ENCODE results near the gene MBL2.

The MBL2 gene

DNA sequence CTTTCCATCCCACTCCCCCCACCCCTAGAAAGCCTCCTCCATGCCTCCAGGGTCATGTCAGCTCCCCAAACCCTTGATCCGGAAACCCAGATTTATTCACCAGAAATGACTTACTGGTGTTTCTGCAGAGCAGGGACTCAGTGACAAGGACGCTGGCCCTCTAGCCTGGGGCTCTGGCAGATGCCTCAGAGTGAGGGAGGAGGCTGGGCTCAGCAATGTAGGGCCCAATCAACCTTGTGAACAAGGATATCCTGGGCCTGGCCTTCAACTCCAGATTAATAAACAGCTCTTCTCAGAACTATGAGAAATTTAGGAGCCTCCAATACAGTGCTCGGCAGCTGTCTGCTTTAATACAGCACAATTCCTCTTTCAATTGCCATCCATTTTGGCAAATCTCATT lies at the start of gene MBL2:
Gene MBL2, minus strand, starts transcription at position 162 of the 400 bp plus-strand sequence. CDS start 1,149 bp downstream, outside the sequence.
- no peak for DNase-seq (ENCODE audit: low read depth)

DNA sequence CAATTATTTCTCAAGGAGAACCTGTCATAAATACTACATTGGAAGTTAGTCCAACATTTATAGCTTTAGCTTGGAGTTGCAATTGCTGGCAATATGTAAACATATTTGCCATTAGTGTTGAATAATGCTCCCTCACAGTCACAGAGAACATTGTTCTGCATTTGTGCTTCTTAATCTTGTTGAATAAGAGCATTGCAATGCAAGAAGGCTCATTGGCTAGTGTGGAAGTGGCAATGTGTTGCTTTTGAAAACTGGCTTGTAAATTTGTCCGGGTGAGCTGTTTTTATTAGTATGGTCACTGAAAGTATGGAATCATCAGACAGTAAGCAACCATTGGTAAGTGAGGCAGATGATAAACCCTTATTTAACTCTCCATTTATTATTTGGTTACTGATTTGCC lies 47.7 kb upstream of the MBL2 start:
- DNase-seq (ENCODE audit: low read depth): no peak

GRCh38 chr10:52818019-52818418 lies 45.4 kb upstream of the MBL2 start:
- DNase-seq (ENCODE audit: low read depth): no peak

DNA sequence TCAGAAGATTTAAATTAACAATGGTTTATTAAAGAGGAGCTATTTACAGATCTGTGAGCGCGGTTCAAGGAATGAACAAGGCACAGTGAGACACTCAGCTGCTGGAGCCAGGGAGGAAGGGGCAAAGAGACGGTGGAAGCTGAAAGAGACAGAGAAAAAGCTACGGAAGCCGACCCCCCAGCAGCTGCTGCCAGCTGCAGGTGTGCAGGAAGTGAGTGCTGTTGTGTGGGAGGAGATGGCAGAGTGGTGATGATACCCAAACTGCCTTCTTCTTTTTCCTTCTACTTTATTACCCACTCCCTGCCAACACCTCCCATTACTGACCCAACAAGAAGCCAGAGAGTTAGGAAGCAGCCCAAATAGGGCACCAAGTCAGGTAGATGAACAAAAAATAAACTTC lies 41.9 kb upstream of the MBL2 start:
- DNase-seq (ENCODE audit: low read depth): no peak

DNA sequence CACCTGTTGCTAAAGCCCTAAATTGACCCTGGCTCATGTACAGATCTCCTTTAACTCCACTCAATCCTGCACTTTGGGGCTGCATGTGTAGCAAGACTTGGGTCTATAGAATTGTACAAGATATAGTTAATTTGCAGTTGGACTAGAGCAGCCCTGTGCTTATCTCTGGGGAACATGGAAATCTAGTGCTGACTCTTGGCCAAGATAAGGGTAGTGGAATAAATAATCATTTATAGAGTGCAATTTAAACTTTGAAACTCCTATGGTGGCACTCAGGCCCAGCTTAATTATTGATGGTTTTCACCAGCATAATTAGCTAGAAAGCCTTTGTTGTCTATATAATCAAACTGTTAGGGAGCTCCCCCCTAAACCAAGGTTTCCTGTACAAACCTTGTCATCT lies 39.2 kb upstream of the MBL2 start:
- no peak for DNase-seq (ENCODE audit: low read depth)

GRCh38 chr10:52810761-52811160 lies 38.2 kb upstream of the MBL2 start:
- DNase-seq (ENCODE audit: low read depth): no peak

DNA sequence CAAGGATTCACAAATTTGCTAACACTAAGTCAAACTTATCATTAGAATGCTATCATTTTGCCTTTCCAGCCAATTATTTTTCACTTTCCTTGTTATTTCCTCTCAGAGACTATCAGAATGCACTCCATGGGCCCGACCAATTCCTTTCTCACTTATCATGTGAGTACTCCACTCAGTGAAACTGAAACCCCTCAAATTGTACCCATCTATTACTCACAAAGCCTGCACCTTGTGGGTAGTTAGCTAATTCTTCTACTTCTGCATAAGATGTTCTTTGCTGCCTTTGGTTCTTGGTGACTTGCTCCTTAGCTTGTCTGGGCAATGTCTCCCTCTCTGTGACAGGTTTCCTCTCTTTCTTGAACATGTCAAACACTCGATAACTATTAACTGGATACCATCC lies 35.2 kb upstream of the MBL2 start:
- DNase-seq (ENCODE audit: low read depth): no peak

GRCh38 chr10:52805414-52806285 lies 33.1 kb upstream of the MBL2 start:
- DNase-seq (ENCODE audit: low read depth): no peak

- DNase-seq (ENCODE audit: low read depth): no peak
These were observed 29.4 kb upstream of the MBL2 start for GRCh38 chr10:52801947-52802346.

GRCh38 chr10:52786098-52786497 lies 13.5 kb upstream of the MBL2 start:
- no peak for DNase-seq (ENCODE audit: low read depth)

DNA sequence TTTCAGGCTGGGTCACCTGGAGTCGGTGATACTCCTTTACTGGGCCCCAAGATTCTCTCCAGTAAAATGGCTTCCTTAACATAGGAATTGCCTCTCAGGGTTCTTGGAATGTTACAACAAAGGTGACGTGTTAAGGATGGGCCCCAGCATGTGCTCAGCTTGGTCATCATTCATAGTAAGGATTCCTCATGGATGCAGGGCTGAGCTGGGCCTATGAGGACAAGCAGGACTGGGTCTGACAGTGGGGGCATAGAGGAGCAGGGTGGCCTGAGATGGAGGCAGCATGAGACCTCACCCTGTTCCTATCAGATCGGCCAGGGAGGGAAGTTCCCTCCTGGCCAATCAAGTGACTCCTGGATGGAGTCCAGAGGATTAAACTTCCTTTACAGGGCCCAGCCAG lies 12.8 kb upstream of the MBL2 start:
- DNase-seq (ENCODE audit: low read depth): no peak

GRCh38 chr10:52783726-52784125 lies 11.1 kb upstream of the MBL2 start:
- no peak for DNase-seq (ENCODE audit: low read depth)

- DNase-seq (ENCODE audit: low read depth): no peak
These were observed 10.0 kb upstream of the MBL2 start for GRCh38 chr10:52782554-52782953.

DNA sequence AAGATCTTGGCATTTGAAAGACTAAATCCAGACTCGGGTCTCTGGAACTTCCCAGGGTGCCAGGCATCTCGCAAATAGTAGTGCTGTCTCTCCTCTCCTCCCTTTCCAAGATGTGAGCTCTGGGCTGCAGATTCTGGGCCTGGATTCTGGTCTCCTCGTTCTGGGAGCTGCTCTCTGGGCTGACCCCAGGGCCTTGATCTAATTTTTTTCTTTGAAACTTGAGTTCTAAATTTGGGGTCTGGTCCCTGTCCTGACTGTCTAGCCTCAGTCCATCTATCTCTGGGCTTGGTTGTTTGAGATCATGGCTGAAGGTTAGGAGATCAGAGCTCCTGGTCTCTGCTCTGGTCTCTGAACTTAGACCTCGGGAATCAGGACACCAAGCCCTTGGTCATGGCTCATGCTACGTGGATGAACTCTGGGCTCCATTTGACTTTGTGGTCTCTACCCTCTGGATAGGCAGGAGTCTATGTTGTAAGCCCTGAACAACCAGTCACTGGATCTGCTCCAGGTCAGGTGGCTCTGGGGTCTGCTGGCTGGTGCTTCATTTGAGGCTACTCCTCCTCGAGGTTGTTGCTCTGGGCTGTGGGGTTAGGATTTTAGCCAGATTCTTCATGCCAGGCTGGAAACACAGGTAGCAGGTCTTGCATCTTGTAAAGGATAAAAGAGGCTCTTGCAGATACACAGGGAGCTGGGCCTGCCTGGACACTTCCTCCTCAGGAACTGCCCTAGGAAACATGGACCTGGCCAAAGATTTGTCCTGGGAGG lies 8.0 kb upstream of the MBL2 start:
- DNase-seq (ENCODE audit: low read depth): no peak

- DNase-seq (ENCODE audit: low read depth): no peak
These were observed 7.2 kb upstream of the MBL2 start for GRCh38 chr10:52779541-52780390.

DNA sequence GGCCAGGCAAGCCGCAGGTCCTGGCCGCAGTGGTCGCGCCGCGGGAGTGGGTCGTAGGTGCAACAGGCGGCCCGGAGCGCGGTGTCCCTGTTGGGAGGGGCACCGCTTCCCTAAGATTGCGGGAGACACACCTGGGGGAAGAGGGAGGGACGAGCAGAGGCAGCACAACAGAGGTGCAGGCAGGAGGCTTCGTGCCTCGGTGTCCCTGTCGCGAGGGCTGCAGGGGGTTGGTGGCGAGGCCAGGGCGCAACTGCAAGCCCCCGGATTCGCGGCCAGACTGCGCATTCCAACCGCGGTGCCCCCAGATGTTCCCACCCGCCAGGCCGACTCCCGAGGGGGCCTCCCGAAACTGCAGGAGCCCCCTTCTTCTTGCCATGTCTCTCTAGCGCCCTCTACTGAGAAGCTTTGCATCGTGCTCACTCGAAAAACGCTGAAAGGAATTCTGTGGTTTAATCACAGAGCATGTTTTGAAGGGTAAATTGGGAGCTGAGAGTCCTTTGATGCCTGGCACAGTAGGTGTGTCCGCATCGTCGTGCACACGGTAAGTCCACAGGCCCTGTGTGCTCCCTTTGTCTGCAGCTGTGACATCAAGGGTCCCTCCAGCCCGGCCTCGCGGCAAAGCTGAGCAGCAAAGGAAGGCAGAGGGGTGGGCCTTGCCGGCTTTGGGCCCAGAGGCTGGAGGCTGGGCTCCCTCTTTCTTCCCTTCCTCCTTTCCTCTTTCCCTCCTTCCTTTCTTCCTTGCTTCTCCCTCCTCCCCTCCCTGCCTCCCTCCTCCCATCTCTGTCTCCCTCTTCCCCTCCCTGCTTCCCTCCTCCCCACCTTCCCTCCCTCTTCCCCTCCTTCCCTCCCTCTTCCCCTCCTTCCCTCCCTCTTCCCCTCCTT lies 6.2 kb upstream of the MBL2 start:
- DNase-seq (ENCODE audit: low read depth): no peak

- no peak for DNase-seq (ENCODE audit: low read depth)
These were observed 4.8 kb upstream of the MBL2 start for GRCh38 chr10:52777414-52777813.

GRCh38 chr10:52776471-52776903 lies 3.9 kb upstream of the MBL2 start:
- DNase-seq (ENCODE audit: low read depth): no peak

DNA sequence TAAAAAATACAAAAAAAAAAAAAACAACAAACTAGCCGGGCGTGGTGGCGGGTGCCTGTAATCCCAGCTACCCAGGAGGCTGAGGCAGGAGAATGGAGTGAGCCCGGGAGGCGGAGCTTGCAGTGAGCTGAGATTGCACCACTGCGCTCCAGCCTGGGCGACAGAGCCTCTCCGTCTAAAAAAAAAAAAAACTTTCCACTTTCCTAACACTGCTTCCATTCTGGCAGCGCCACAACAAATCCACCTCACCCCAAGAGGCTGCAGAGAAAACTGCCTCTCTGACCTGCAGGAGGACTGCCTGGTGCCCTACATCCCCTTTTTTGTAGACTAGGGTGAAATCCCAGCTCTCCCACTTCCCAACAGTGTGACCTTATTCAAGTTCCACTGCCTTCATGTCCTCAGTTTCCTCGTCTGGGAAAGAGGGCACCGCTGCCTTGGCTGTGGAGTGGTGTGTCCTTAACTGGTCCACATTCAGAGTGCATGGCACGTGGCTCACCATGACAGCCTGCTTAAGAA lies 2.6 kb upstream of the MBL2 start:
- no peak for DNase-seq (ENCODE audit: low read depth)

DNA sequence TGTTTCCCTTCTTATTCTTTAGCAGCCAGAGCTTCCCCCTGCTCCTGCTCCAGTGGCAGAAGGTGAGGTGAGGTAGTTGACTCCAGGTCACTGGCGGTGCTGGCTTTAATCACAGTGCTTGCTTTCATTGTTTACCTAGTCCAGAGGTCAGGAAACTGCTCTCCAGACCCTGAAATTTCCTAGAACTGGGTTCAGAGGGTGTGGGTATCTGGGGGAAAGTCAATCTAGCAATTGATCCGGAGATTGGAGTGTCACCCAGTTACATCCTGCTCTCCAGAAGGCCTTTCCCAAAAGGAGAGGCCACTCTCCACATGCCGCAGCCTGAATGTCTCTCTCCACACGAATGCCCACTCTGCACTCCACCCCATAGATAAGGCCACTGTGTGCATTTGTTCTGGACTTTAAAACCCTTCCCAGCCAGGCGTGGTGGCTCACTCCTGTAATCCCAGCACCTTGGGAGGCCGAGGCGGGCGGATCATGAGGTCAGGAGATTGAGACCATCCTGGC lies 2.1 kb upstream of the MBL2 start:
- DNase-seq (ENCODE audit: low read depth): no peak

DNA sequence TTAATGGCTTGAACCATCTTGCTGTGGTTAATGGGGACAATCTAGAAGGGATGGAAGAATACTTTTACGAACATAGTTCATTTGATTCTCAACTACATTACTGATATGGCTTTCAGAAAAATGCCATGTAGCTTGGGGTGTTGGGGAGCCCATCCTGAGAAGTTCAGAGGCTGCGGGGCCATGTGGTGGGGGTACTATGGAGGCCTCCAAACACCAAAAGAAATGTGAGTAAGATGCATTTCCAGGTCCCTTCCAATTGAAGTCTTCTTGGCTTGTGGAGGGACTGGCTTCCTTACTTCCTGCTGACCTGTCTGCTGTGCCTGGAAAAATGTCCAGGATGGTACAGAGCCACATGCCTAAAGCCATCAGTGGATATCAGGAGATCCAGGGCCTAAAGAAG lies 1.6 kb upstream of the MBL2 start:
- no peak for DNase-seq (ENCODE audit: low read depth)

All from activated T-helper 1 cell treated with Interleukin-2 at 50 U/mL for 16 hours (primary cell).